T-helper 1 cell treated with Interleukin-12 subunit alpha and Interleukin-12 subunit beta and Interleukin-4 antibody, amounts not matched to agents 30 μg/mL and 1 μg/mL, for 36 hours (primary cell): Measurements from ENCODE around the gene MTRF1.

Experiments used
- H3K27ac Mint-ChIP-seq: one replicate; pipeline ENCODE4 v1.8.0; 2021; ENCODE audit warnings: mild to moderate bottlenecking, mixed read lengths
- H3K27me3 Mint-ChIP-seq: one replicate; pipeline ENCODE4 v1.8.0; 2021; ENCODE audit warnings: low read depth, mixed read lengths
- H3K36me3 Mint-ChIP-seq: one replicate; pipeline ENCODE4 v1.8.0; 2021; ENCODE audit warnings: low read depth, mixed read lengths
- H3K4me1 Mint-ChIP-seq: one replicate; pipeline ENCODE4 v1.8.0; 2021; ENCODE audit warnings: low read depth, mixed read lengths
- H3K4me3 Mint-ChIP-seq: one replicate; pipeline ENCODE4 v1.8.0; 2021; ENCODE audit warnings: mild to moderate bottlenecking, moderate library complexity, mixed read lengths
- H3K9me3 Mint-ChIP-seq: one replicate; pipeline ENCODE4 v1.8.0; 2021; ENCODE audit warnings: mixed read lengths

The MTRF1 gene

GRCh38 chr13:41259875-41260501 lies 3.4 kb downstream of the MTRF1 start:
- no peaks in the 10 kb centered on the region for H3K9me3 Mint-ChIP-seq
- H3K36me3 Mint-ChIP-seq, result peaks cover 26% of the 10 kb centered on the region
- H3K27ac Mint-ChIP-seq, result no peak overlapping the region
- no peak overlapping the region for H3K4me3 Mint-ChIP-seq
- peaks cover 15% of the 10 kb centered on the region for H3K4me1 Mint-ChIP-seq
- H3K27me3 Mint-ChIP-seq, result no peaks in the 10 kb centered on the region

- Mint-ChIP-seq H3K9me3 (no peaks in the 10 kb centered on the region), H3K36me3 (peaks cover 38% of the 10 kb centered on the region), H3K4me1 (peaks cover 12% of the 10 kb centered on the region), H3K27me3 (no peaks in the 10 kb centered on the region), H3K27ac (no peak overlapping the region), H3K4me3 (no peak overlapping the region)
Observed at GRCh38 chr13:41257535-41257934, 5.8 kb downstream of the MTRF1 start.

GRCh38 chr13:41254902-41255301 lies 8.5 kb downstream of the MTRF1 start:
- peaks cover 50% of the 10 kb centered on the region for H3K36me3 Mint-ChIP-seq
- H3K4me3 Mint-ChIP-seq, result no peak overlapping the region
- H3K4me1 Mint-ChIP-seq, result peaks cover 9% of the 10 kb centered on the region

GRCh38 chr13:41250993-41251392 lies 12.4 kb downstream of the MTRF1 start:
- no peaks in the 10 kb centered on the region for H3K27me3 Mint-ChIP-seq
- no peak overlapping the region for H3K4me3 Mint-ChIP-seq
- no peaks in the 10 kb centered on the region for H3K9me3 Mint-ChIP-seq
- no peaks in the 10 kb centered on the region for H3K4me1 Mint-ChIP-seq
- H3K27ac Mint-ChIP-seq, result no peak overlapping the region
- H3K36me3 Mint-ChIP-seq, result peaks cover 34% of the 10 kb centered on the region

More at GRCh38 chr13:41254902-41255301, 8.5 kb downstream of the MTRF1 start:
- Mint-ChIP-seq H3K27me3 (no peaks in the 10 kb centered on the region), H3K27ac (no peak overlapping the region), H3K9me3 (no peaks in the 10 kb centered on the region)

GRCh38 chr13:41246969-41247680 lies 16.3 kb downstream of the MTRF1 start:
- H3K9me3 Mint-ChIP-seq, result no peaks in the 10 kb centered on the region
- H3K27ac Mint-ChIP-seq, result no peak overlapping the region
- peaks cover 18% of the 10 kb centered on the region for H3K36me3 Mint-ChIP-seq
- H3K4me1 Mint-ChIP-seq, result no peaks in the 10 kb centered on the region
- no peak overlapping the region for H3K4me3 Mint-ChIP-seq
- H3K27me3 Mint-ChIP-seq, result no peaks in the 10 kb centered on the region

- peaks cover 4% of the 10 kb centered on the region for H3K36me3 Mint-ChIP-seq
- no peak overlapping the region for H3K4me3 Mint-ChIP-seq
- no peaks in the 10 kb centered on the region for H3K4me1 Mint-ChIP-seq
- no peaks in the 10 kb centered on the region for H3K9me3 Mint-ChIP-seq
- H3K27ac Mint-ChIP-seq, result no peak overlapping the region
- H3K27me3 Mint-ChIP-seq, result no peaks in the 10 kb centered on the region
Observed at GRCh38 chr13:41244556-41244955, 18.8 kb downstream of the MTRF1 start.

GRCh38 chr13:41241626-41242025 lies 21.8 kb downstream of the MTRF1 start:
- no peaks in the 10 kb centered on the region for H3K9me3 Mint-ChIP-seq
- peaks cover 6% of the 10 kb centered on the region for H3K36me3 Mint-ChIP-seq
- no peak overlapping the region for H3K4me3 Mint-ChIP-seq
- no peak overlapping the region for H3K27ac Mint-ChIP-seq
- H3K4me1 Mint-ChIP-seq, result no peaks in the 10 kb centered on the region
- H3K27me3 Mint-ChIP-seq, result no peaks in the 10 kb centered on the region

- Mint-ChIP-seq H3K4me3 (no peak overlapping the region), H3K27me3 (no peaks in the 10 kb centered on the region)
Observed at GRCh38 chr13:41236369-41236768, 27.0 kb downstream of the MTRF1 start.

GRCh38 chr13:41232578-41233480 lies 30.5 kb downstream of the MTRF1 start:
- Mint-ChIP-seq H3K27me3 (no peaks in the 10 kb centered on the region), H3K4me1 (no peaks in the 10 kb centered on the region), H3K27ac (no peak overlapping the region), H3K9me3 (no peaks in the 10 kb centered on the region), H3K4me3 (no peak overlapping the region), H3K36me3 (peaks cover 14% of the 10 kb centered on the region)

More at GRCh38 chr13:41236369-41236768, 27.0 kb downstream of the MTRF1 start:
- Mint-ChIP-seq H3K36me3 (peaks cover 11% of the 10 kb centered on the region), H3K27ac (no peak overlapping the region), H3K4me1 (no peaks in the 10 kb centered on the region), H3K9me3 (no peaks in the 10 kb centered on the region)

- peaks cover 14% of the 10 kb centered on the region for H3K36me3 Mint-ChIP-seq
Observed at GRCh38 chr13:41231786-41232185, 31.6 kb downstream of the MTRF1 start.

GRCh38 chr13:41231025-41231677 lies 32.2 kb downstream of the MTRF1 start:
- no peak overlapping the region for H3K4me3 Mint-ChIP-seq
- no peak overlapping the region for H3K27ac Mint-ChIP-seq
- H3K36me3 Mint-ChIP-seq, result peaks cover 14% of the 10 kb centered on the region

More at GRCh38 chr13:41231786-41232185, 31.6 kb downstream of the MTRF1 start:
- Mint-ChIP-seq H3K9me3 (no peaks in the 10 kb centered on the region), H3K4me3 (no peak overlapping the region), H3K27me3 (no peaks in the 10 kb centered on the region), H3K4me1 (no peaks in the 10 kb centered on the region), H3K27ac (no peak overlapping the region)

GRCh38 chr13:41229356-41229755 lies 34.0 kb downstream of the MTRF1 start:
- no peak overlapping the region for H3K4me3 Mint-ChIP-seq
- H3K36me3 Mint-ChIP-seq, result peaks cover 11% of the 10 kb centered on the region
- no peak overlapping the region for H3K27ac Mint-ChIP-seq
- no peaks in the 10 kb centered on the region for H3K9me3 Mint-ChIP-seq
- no peaks in the 10 kb centered on the region for H3K4me1 Mint-ChIP-seq
- no peaks in the 10 kb centered on the region for H3K27me3 Mint-ChIP-seq

More at GRCh38 chr13:41231025-41231677, 32.2 kb downstream of the MTRF1 start:
- H3K4me1 Mint-ChIP-seq, result no peaks in the 10 kb centered on the region
- H3K27me3 Mint-ChIP-seq, result no peaks in the 10 kb centered on the region
- H3K9me3 Mint-ChIP-seq, result no peaks in the 10 kb centered on the region

GRCh38 chr13:41224113-41225110 lies 39.0 kb downstream of the MTRF1 start:
- H3K36me3 Mint-ChIP-seq, result peaks cover 8% of the 10 kb centered on the region
- no peaks in the 10 kb centered on the region for H3K4me1 Mint-ChIP-seq
- H3K4me3 Mint-ChIP-seq, result no peak overlapping the region
- H3K9me3 Mint-ChIP-seq, result no peaks in the 10 kb centered on the region
- no peak overlapping the region for H3K27ac Mint-ChIP-seq
- no peaks in the 10 kb centered on the region for H3K27me3 Mint-ChIP-seq
